Measurements from ENCODE around the gene SEZ6. TPM values are rescaled to one million over a fixed set of nuclear protein-coding genes. Genes with fewer than 3 reads are reported as not detected.

The SEZ6 gene
- total RNA-seq, 2 experiments from 2014 or later: not detected

- Mint-ChIP-seq H3K36me3 (ENCODE audit: low read depth) (peaks cover 42% of the 10 kb centered on the region), H3K4me3 (peak overlapping the region; percentile 95), H3K4me1 (ENCODE audit: low read depth) (peaks cover 38% of the 10 kb centered on the region), H3K27ac (peak overlapping the region; percentile 95), H3K9me3 (ENCODE audit: insufficient read depth) (no peaks in the 10 kb centered on the region), H3K27me3 (ENCODE audit: low read depth) (no peaks in the 10 kb centered on the region)
- peak; percentile 55 for DNase-seq
- no peak for ATAC-seq
- ChIA-PET CTCF (interaction anchor here (0.8 to 6.3 kb wide), 26 partner anchors 12 to 305 kb away, joined by 3 to 47 read pairs (median 4); partner anchors contain the start of genes DHRS13, NEK8, TLCD1 and TRAF4), POLR2A (interaction anchor here (0.8 to 3.8 kb wide), 14 partner anchors 10 to 345 kb away, joined by 3 to 38 read pairs (median 4); partner anchors contain the start of genes BLTP2, FLOT2, NEK8 and NUFIP2)
Observed at GRCh38 chr17:28949185-28950016, 56.4 kb downstream of the SEZ6 start.

- Mint-ChIP-seq H3K36me3 (ENCODE audit: low read depth) (peaks cover 48% of the 10 kb centered on the region), H3K27ac (peak overlapping the region; percentile 88), H3K4me1 (ENCODE audit: low read depth) (peaks cover 43% of the 10 kb centered on the region), H3K4me3 (peak overlapping the region; percentile 95), H3K27me3 (ENCODE audit: low read depth) (no peaks in the 10 kb centered on the region), H3K9me3 (ENCODE audit: insufficient read depth) (no peaks in the 10 kb centered on the region)
- POLR2A ChIA-PET: interaction anchor here (1.0 to 3.8 kb wide), 8 partner anchors 10 to 345 kb away, joined by 3 to 38 read pairs (median 6); partner anchors contain the start of genes BLTP2, FLOT2, NEK8 and NUFIP2
- CTCF ChIA-PET: interaction anchor here (0.8 to 6.3 kb wide), 18 partner anchors 11 to 221 kb away, joined by 3 to 47 read pairs (median 4); partner anchors contain the start of genes DHRS13, NEK8 and TLCD1
- no peak for DNase-seq
- no peak for ATAC-seq
Observed at GRCh38 chr17:28948873-28949184, 57.0 kb downstream of the SEZ6 start.

GRCh38 chr17:28948342-28948741 lies 57.5 kb downstream of the SEZ6 start:
- POLR2A ChIA-PET: interaction anchor here (1.0 to 3.8 kb wide), 4 partner anchors 9 to 219 kb away, joined by 3 to 38 read pairs (median 5); partner anchors contain the start of gene NEK8
- DNase-seq (no peak), ATAC-seq (no peak)
- CTCF ChIA-PET: interaction anchor here (0.8 to 6.3 kb wide), 10 partner anchors 15 to 221 kb away, joined by 3 to 47 read pairs (median 4); partner anchors contain the start of genes DHRS13, NEK8 and TLCD1
- peak overlapping the region; percentile 95 for H3K4me3 Mint-ChIP-seq
- H3K9me3 Mint-ChIP-seq (ENCODE audit: insufficient read depth): no peaks in the 10 kb centered on the region
- H3K27me3 Mint-ChIP-seq (ENCODE audit: low read depth): no peaks in the 10 kb centered on the region
- peak overlapping the region; percentile 88 for H3K27ac Mint-ChIP-seq
- H3K36me3 Mint-ChIP-seq (ENCODE audit: low read depth): peaks cover 53% of the 10 kb centered on the region
- H3K4me1 Mint-ChIP-seq (ENCODE audit: low read depth): peaks cover 47% of the 10 kb centered on the region

GRCh38 chr17:28947639-28948038 lies 58.2 kb downstream of the SEZ6 start:
- H3K27me3 Mint-ChIP-seq (ENCODE audit: low read depth): no peaks in the 10 kb centered on the region
- ATAC-seq: no peak
- peak overlapping the region; percentile 95 for H3K4me3 Mint-ChIP-seq
- H3K36me3 Mint-ChIP-seq (ENCODE audit: low read depth): peaks cover 59% of the 10 kb centered on the region
- H3K4me1 Mint-ChIP-seq (ENCODE audit: low read depth): peaks cover 51% of the 10 kb centered on the region
- H3K27ac Mint-ChIP-seq: peak overlapping the region; percentile 88
- ChIA-PET POLR2A (no interaction called here), CTCF (interaction anchor here (1.1 to 3.8 kb wide), 3 partner anchors 30 to 220 kb away, joined by 3 to 46 read pairs (median 14); partner anchors contain the start of genes NEK8 and TLCD1)
- H3K9me3 Mint-ChIP-seq (ENCODE audit: insufficient read depth): no peaks in the 10 kb centered on the region
- DNase-seq: no peak

- no peaks in the 10 kb centered on the region for H3K9me3 Mint-ChIP-seq (ENCODE audit: insufficient read depth)
- peak overlapping the region; percentile 60 for H3K27ac Mint-ChIP-seq
- DNase-seq (no peak), ATAC-seq (no peak)
- POLR2A ChIA-PET: interaction anchor here (0.8 to 1.6 kb wide), 3 partner anchors 19 to 220 kb away, joined by 3 to 4 read pairs (median 3); no protein-coding TSS in a partner anchor
- peaks cover 66% of the 10 kb centered on the region for H3K36me3 Mint-ChIP-seq (ENCODE audit: low read depth)
- peaks cover 59% of the 10 kb centered on the region for H3K4me1 Mint-ChIP-seq (ENCODE audit: low read depth)
- CTCF ChIA-PET: interaction anchor here (0.9 to 3.1 kb wide), 5 partner anchors 14 to 219 kb away, joined by 4 to 14 read pairs (median 4); partner anchors contain the start of gene TLCD1
- no peaks in the 10 kb centered on the region for H3K27me3 Mint-ChIP-seq (ENCODE audit: low read depth)
- H3K4me3 Mint-ChIP-seq: peak overlapping the region; percentile 31
Observed at GRCh38 chr17:28946239-28946638, 59.6 kb downstream of the SEZ6 start.

- Mint-ChIP-seq H3K4me1 (ENCODE audit: low read depth) (peaks cover 69% of the 10 kb centered on the region), H3K9me3 (ENCODE audit: insufficient read depth) (no peaks in the 10 kb centered on the region), H3K27me3 (ENCODE audit: low read depth) (no peaks in the 10 kb centered on the region), H3K27ac (no peak overlapping the region), H3K4me3 (no peak overlapping the region), H3K36me3 (ENCODE audit: low read depth) (peaks cover 69% of the 10 kb centered on the region)
- DNase-seq (no peak), ATAC-seq (no peak)
- CTCF ChIA-PET: interaction anchor here (0.8 to 3.1 kb wide), 7 partner anchors 8 to 218 kb away, joined by 3 to 14 read pairs (median 4); partner anchors contain the start of gene TLCD1
- POLR2A ChIA-PET: interaction anchor here (0.5 to 1.6 kb wide), 2 partner anchors 18 to 298 kb away, joined by 3 to 4 read pairs; no protein-coding TSS in a partner anchor
Observed at GRCh38 chr17:28944862-28945741, 60.7 kb downstream of the SEZ6 start.

- DNase-seq (no peak), ATAC-seq (no peak)
- no peaks in the 10 kb centered on the region for H3K9me3 Mint-ChIP-seq (ENCODE audit: insufficient read depth)
- H3K27ac Mint-ChIP-seq: no peak overlapping the region
- ChIA-PET CTCF (interaction anchor here (1.1 to 3.1 kb wide), 7 partner anchors 9 to 217 kb away, joined by 4 to 14 read pairs (median 5); partner anchors contain the start of gene TLCD1), POLR2A (no interaction called here)
- peaks cover 73% of the 10 kb centered on the region for H3K36me3 Mint-ChIP-seq (ENCODE audit: low read depth)
- no peaks in the 10 kb centered on the region for H3K27me3 Mint-ChIP-seq (ENCODE audit: low read depth)
- H3K4me1 Mint-ChIP-seq (ENCODE audit: low read depth): peaks cover 76% of the 10 kb centered on the region
- no peak overlapping the region for H3K4me3 Mint-ChIP-seq
Observed at GRCh38 chr17:28944343-28944742, 61.5 kb downstream of the SEZ6 start.

- H3K4me1 Mint-ChIP-seq (ENCODE audit: low read depth): peaks cover 76% of the 10 kb centered on the region
- DNase-seq: no peak
- peaks cover 69% of the 10 kb centered on the region for H3K36me3 Mint-ChIP-seq (ENCODE audit: low read depth)
- H3K27me3 Mint-ChIP-seq (ENCODE audit: low read depth): no peaks in the 10 kb centered on the region
- no peak for ATAC-seq
- POLR2A ChIA-PET: no interaction called here
- no peak overlapping the region for H3K27ac Mint-ChIP-seq
- CTCF ChIA-PET: interaction anchor here (1.1 to 1.2 kb wide), 3 partner anchors 11 to 179 kb away, joined by 3 to 5 read pairs (median 5); partner anchors contain the start of gene DHRS13
- H3K9me3 Mint-ChIP-seq (ENCODE audit: insufficient read depth): no peaks in the 10 kb centered on the region
- no peak overlapping the region for H3K4me3 Mint-ChIP-seq
Observed at GRCh38 chr17:28942925-28943324, 62.9 kb downstream of the SEZ6 start.

- Mint-ChIP-seq H3K36me3 (ENCODE audit: low read depth) (peaks cover 67% of the 10 kb centered on the region), H3K9me3 (ENCODE audit: insufficient read depth) (no peaks in the 10 kb centered on the region)
Observed at GRCh38 chr17:28941251-28941650, 64.6 kb downstream of the SEZ6 start.

GRCh38 chr17:28940675-28941074 lies 65.2 kb downstream of the SEZ6 start:
- DNase-seq (no peak), ATAC-seq (no peak)
- Mint-ChIP-seq H3K36me3 (ENCODE audit: low read depth) (peaks cover 67% of the 10 kb centered on the region), H3K27me3 (ENCODE audit: low read depth) (no peaks in the 10 kb centered on the region), H3K4me3 (no peak overlapping the region), H3K27ac (no peak overlapping the region), H3K4me1 (ENCODE audit: low read depth) (peaks cover 73% of the 10 kb centered on the region), H3K9me3 (ENCODE audit: insufficient read depth) (no peaks in the 10 kb centered on the region)
- POLR2A ChIA-PET: no interaction called here
- CTCF ChIA-PET: interaction anchor here (0.7 to 2.1 kb wide), 4 partner anchors 39 to 214 kb away, joined by 3 to 6 read pairs (median 4); partner anchors contain the start of gene FAM222B

More at GRCh38 chr17:28941251-28941650, 64.6 kb downstream of the SEZ6 start:
- ATAC-seq (no peak), DNase-seq (no peak)
- ChIA-PET POLR2A (interaction anchor here (0.7 kb wide), 1 partner anchor 15 kb away, joined by 4 read pairs; no protein-coding TSS in a partner anchor), CTCF (interaction anchor here (0.7 to 2.1 kb wide), 4 partner anchors 15 to 214 kb away, joined by 3 to 6 read pairs (median 4); partner anchors contain the start of gene FAM222B)
- no peak overlapping the region for H3K27ac Mint-ChIP-seq
- peaks cover 74% of the 10 kb centered on the region for H3K4me1 Mint-ChIP-seq (ENCODE audit: low read depth)
- H3K4me3 Mint-ChIP-seq: no peak overlapping the region
- H3K27me3 Mint-ChIP-seq (ENCODE audit: low read depth): no peaks in the 10 kb centered on the region

GRCh38 chr17:28940142-28940541 lies 65.7 kb downstream of the SEZ6 start:
- CTCF ChIA-PET: interaction anchor here (1.0 to 4.8 kb wide), 8 partner anchors 10 to 213 kb away, joined by 3 to 18 read pairs (median 5); partner anchors contain the start of gene TLCD1
- Mint-ChIP-seq H3K27me3 (ENCODE audit: low read depth) (no peaks in the 10 kb centered on the region), H3K36me3 (ENCODE audit: low read depth) (peaks cover 64% of the 10 kb centered on the region), H3K9me3 (ENCODE audit: insufficient read depth) (no peaks in the 10 kb centered on the region), H3K27ac (peak overlapping the region; percentile 1), H3K4me3 (no peak overlapping the region), H3K4me1 (ENCODE audit: low read depth) (peaks cover 69% of the 10 kb centered on the region)
- no peak for DNase-seq
- ATAC-seq: peak; percentile 57
- POLR2A ChIA-PET: no interaction called here
